Adrenal gland (tissue), 5 donors: ENCODE measurements around the gene RUNX1.

ENCODE experiments used
- POLR2A ChIP-seq, 2 donors: fragments of 450-650 bp; IDR thresholded peaks; one replicate each; pipeline ENCODE4 v1.6.1; 2017; ENCODE audit warnings: antibody characterized with exemption in 2 of 2, mild to moderate bottlenecking in 2 of 2, moderate library complexity in 1 of 2
- TF ChIP-seq, protein P1 (sequence below), 6 experiments: fragments of 450-650 bp in 4 of 6; fragments of 200-600 bp in 2 of 6; sonication (generic) in 1 of 6; IDR thresholded peaks; 1 replicate in 5 of 6; 2 replicates in 1 of 6; pipeline versions ENCODE4 v1.5.1 to v1.8.0; 2016 to 2021; ENCODE audit warnings: antibody characterized with exemption in 6 of 6, mild to moderate bottlenecking in 2 of 6, moderate library complexity in 1 of 6
- donor health status: DM: no; HTN: no; CAD: no.

DNA sequence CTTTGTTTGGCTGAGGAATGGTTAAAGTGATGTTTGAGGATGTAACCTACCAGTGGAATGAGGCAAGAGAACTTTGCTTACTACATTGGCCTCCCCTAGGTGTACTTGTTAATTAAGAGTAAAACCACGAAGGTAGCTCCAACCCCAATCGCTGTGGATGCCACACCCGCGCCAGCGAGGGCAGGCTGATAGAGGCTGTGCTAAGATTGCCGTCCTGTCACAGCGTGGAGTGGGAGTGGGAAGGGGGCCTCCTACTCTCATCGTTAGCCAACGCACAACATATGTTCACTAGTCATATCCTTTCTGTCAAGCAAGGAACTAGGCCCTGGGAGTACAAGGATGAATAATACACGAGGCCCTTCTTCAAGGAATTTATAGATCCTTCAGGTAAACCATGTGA, 99.6 kb downstream of the RUNX1 start:
- TF ChIP-seq, protein P1, sequence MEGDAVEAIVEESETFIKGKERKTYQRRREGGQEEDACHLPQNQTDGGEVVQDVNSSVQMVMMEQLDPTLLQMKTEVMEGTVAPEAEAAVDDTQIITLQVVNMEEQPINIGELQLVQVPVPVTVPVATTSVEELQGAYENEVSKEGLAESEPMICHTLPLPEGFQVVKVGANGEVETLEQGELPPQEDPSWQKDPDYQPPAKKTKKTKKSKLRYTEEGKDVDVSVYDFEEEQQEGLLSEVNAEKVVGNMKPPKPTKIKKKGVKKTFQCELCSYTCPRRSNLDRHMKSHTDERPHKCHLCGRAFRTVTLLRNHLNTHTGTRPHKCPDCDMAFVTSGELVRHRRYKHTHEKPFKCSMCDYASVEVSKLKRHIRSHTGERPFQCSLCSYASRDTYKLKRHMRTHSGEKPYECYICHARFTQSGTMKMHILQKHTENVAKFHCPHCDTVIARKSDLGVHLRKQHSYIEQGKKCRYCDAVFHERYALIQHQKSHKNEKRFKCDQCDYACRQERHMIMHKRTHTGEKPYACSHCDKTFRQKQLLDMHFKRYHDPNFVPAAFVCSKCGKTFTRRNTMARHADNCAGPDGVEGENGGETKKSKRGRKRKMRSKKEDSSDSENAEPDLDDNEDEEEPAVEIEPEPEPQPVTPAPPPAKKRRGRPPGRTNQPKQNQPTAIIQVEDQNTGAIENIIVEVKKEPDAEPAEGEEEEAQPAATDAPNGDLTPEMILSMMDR (IDR thresholded peaks at IDR 0.05): no peak
- TF ChIP-seq POLR2A (IDR thresholded peaks at IDR 0.05): no peak
